EH (cell line): ENCODE measurements around the gene ELF5.

Experiments used
- DNase-seq: peaks from one replicate; pipeline ENCODE4 v3.0.0-alpha.2; 2015; ENCODE audit warnings: low read depth

The ELF5 gene

GRCh38 chr11:34493468-34493867 lies 20.1 kb downstream of the ELF5 start:
- DNase-seq = no peak

GRCh38 chr11:34492806-34493414 lies 20.7 kb downstream of the ELF5 start:
- peak; percentile 65 for DNase-seq

- DNase-seq = no peak
These were observed 23.3 kb downstream of the ELF5 start for GRCh38 chr11:34490304-34490703.

GRCh38 chr11:34488855-34489557 lies 24.6 kb downstream of the ELF5 start:
- no peak for DNase-seq

- DNase-seq = no peak
These were observed 26.2 kb downstream of the ELF5 start for GRCh38 chr11:34487430-34487829.

- no peak for DNase-seq
These were observed 30.3 kb downstream of the ELF5 start for GRCh38 chr11:34483106-34483874.

GRCh38 chr11:34481307-34481706 lies 32.3 kb downstream of the ELF5 start:
- DNase-seq = no peak

- DNase-seq = peak; percentile 6
These were observed 33.3 kb downstream of the ELF5 start for GRCh38 chr11:34480314-34480713.

GRCh38 chr11:34478845-34479663 lies 34.5 kb downstream of the ELF5 start:
- no peak for DNase-seq

- DNase-seq = no peak
These were observed 36.7 kb downstream of the ELF5 start for GRCh38 chr11:34476849-34477248.

GRCh38 chr11:34475656-34476055 lies 37.9 kb downstream of the ELF5 start:
- DNase-seq = peak; percentile 13

GRCh38 chr11:34473603-34474169 lies 39.9 kb downstream of the ELF5 start:
- DNase-seq = no peak

- DNase-seq = peak; percentile 30
These were observed 45.3 kb downstream of the ELF5 start for GRCh38 chr11:34468209-34468841.

GRCh38 chr11:34466802-34467488 lies 46.6 kb downstream of the ELF5 start:
- DNase-seq = no peak

- DNase-seq = no peak
These were observed 49.0 kb downstream of the ELF5 start for GRCh38 chr11:34464591-34465051.

- no peak for DNase-seq
These were observed 52.4 kb downstream of the ELF5 start for GRCh38 chr11:34461215-34461614.

GRCh38 chr11:34460278-34460677 lies 53.3 kb downstream of the ELF5 start:
- DNase-seq = no peak

- DNase-seq = no peak
These were observed 54.0 kb downstream of the ELF5 start for GRCh38 chr11:34459507-34460162.

- no peak for DNase-seq
These were observed 55.1 kb downstream of the ELF5 start for GRCh38 chr11:34458525-34458924.

GRCh38 chr11:34457607-34458006 lies 56.0 kb downstream of the ELF5 start:
- DNase-seq = no peak
